Erythroblast (primary cell): ENCODE data around the gene SYTL1.

Experiments used
- GATA1 ChIP-seq: IDR thresholded peaks from 2 replicates; pipeline ENCODE4 v1.6.1; 2011; ENCODE audit warnings: low read depth, mild to moderate bottlenecking, control low read depth, low read length, moderate library complexity
- POLR2A ChIP-seq: IDR thresholded peaks from 2 replicates; pipeline ENCODE4 v1.6.1; 2011; ENCODE audit warnings: mild to moderate bottlenecking, low read length

DNA sequence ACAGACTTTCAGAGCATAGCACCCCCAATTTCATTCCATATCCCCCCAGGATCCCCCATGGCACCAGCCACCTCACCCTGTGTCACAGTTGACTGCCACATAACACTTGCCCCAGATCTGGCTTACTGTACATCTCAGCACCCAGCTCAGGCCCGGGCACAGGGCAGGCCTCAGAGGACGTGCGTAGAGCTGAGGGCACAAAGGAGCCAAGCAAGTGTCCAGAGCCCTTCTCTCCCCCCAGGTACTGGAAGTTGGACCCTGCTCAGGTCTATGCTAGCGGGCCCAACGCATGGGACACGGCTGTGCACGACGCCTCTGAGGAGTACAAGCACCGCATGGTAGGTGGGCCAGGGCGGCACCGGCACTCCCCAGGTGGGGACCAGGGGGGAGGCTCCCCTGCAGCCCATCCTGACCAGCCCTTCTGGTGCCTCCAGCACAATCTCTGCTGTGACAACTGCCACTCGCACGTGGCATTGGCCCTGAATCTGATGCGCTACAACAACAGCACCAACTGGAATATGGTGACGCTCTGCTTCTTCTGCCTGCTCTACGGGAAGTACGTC, 8.0 kb upstream of the SYTL1 start:
- no peak for TF ChIP-seq POLR2A
- TF ChIP-seq GATA1 = no peak
